Loucy (cell line): ENCODE results near the gene KLF6.

ENCODE experiments used
- CTCF ChIP-seq: fragments of 200-600 bp; sonication (generic); conservative IDR thresholded peaks from 2 replicates; pipeline ENCODE4 v1.5.1; 2014; ENCODE audit warnings: mild to moderate bottlenecking, antibody characterized with exemption, low read length
- EZH2phosphoT487 ChIP-seq: fragments of 200-600 bp; IDR thresholded peaks from 2 replicates; pipeline ENCODE4 v1.6.1; 2018; ENCODE audit warnings: antibody characterized with exemption, mild to moderate bottlenecking, moderate library complexity, borderline replicate concordance

- TF ChIP-seq CTCF = no peak
- TF ChIP-seq EZH2phosphoT487 = no peak
Measured at GRCh38 chr10:3829156-3830050, 44.4 kb upstream of the KLF6 start.
